Glomerular endothelial cell (primary cell): ENCODE results near the gene STIP1. TPM values are rescaled to one million over a fixed set of nuclear protein-coding genes. Genes with fewer than 3 reads are reported as not detected.
"Not testable (repeated sequence)": the region's sequence is repeated elsewhere in the genome, so short reads cannot be mapped to it uniquely, and the experiment has no call there.

Experiments used
- DNase-seq: peaks from one replicate; pipeline ENCODE4 v3.0.0-alpha.2; 2011; ENCODE audit warnings: low read depth, low spot score; ENCODE audit errors: extremely low read depth
- total RNA-seq: library from RNA; depleted of rRNA; stranded (reverse); fragments of >200 nt; gene quantifications from 2 replicates; pipeline ENCODE4 v1.2.3, GENCODE V29; 2015

The STIP1 gene
- total RNA-seq, 1 donor from 2014 or later = 219 TPM

- DNase-seq = no peak
Observed at GRCh38 chr11:64157631-64158394, 28.2 kb upstream of the STIP1 start.

GRCh38 chr11:64161037-64161436 is 24.9 kb upstream of the STIP1 start:
- DNase-seq = no peak

GRCh38 chr11:64162769-64163168 is 23.2 kb upstream of the STIP1 start:
- DNase-seq = not testable (repeated sequence)

GRCh38 chr11:64163951-64164350 is 22.0 kb upstream of the STIP1 start:
- no peak for DNase-seq

- no peak for DNase-seq
Observed at GRCh38 chr11:64164392-64165312, 21.3 kb upstream of the STIP1 start.

GRCh38 chr11:64165481-64165841 is 20.5 kb upstream of the STIP1 start:
- DNase-seq = no peak

- no peak for DNase-seq
Observed at GRCh38 chr11:64165842-64166635, 19.9 kb upstream of the STIP1 start, which contains the start of gene MACROD1. TSS of gene MACROD1 (minus strand) at chr11:64166113. CDS start at chr11:64165994, 119 bp downstream.

GRCh38 chr11:64170419-64170818 is 15.6 kb upstream of the STIP1 start:
- no peak for DNase-seq

- DNase-seq = no peak
Observed at GRCh38 chr11:64173616-64174355, 12.2 kb upstream of the STIP1 start.

GRCh38 chr11:64176751-64177150 is 9.2 kb upstream of the STIP1 start:
- no peak for DNase-seq

GRCh38 chr11:64178203-64178602 is 7.8 kb upstream of the STIP1 start:
- no peak for DNase-seq

GRCh38 chr11:64178951-64179639 is 6.9 kb upstream of the STIP1 start:
- DNase-seq = no peak

- no peak for DNase-seq
Observed at GRCh38 chr11:64180891-64181290, 5.1 kb upstream of the STIP1 start.

- DNase-seq = peak; percentile 68
Observed at GRCh38 chr11:64181506-64182411, 4.2 kb upstream of the STIP1 start.

GRCh38 chr11:64183890-64184289 is 2.1 kb upstream of the STIP1 start:
- DNase-seq = no peak

GRCh38 chr11:64185175-64185692 is 737 bp upstream of the STIP1 start:
- no peak for DNase-seq

GRCh38 chr11:64186492-64187165 is 658 bp downstream of the STIP1 start:
- no peak for DNase-seq

- no peak for DNase-seq
Observed at GRCh38 chr11:64192434-64192833, 6.5 kb downstream of the STIP1 start.
